ENCODE data around the gene KLHL15. TPM values are rescaled to one million over a fixed set of nuclear protein-coding genes. Genes with fewer than 3 reads are reported as not detected.
"Not testable (repeated sequence)": the region's sequence is repeated elsewhere in the genome, so short reads cannot be mapped to it uniquely, and the experiment has no call there.

KLHL15 gene
- total RNA-seq, 2 donors from 2014 or later: 17.9 to 19.9 TPM

DNA sequence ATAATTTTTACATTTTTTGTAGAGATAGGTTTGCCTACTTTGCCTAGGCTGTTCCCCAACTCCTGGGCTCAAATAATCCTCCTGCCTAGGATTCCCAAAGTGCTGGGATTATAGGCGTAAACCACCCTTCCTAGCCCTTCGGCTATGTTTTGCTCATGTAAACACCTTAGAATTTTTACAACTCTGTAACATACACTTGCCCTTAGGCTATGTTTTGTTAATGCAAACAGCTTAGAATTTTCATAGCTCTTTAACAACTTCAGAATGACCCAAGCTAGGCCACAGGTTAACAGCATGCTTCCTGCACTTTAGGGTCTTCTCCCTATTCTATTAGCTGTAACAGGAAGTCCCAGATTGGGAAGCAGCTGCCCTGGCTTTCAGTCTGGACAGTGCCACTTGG, 24.2 kb downstream of the KLHL15 start:
- Mint-ChIP-seq H3K27ac (no peak overlapping the region), H3K4me1 (ENCODE audit: low read depth) (peaks cover 14% of the 10 kb centered on the region), H3K27me3 (ENCODE audit: low read depth) (peaks cover 21% of the 10 kb centered on the region), H3K9me3 (no peaks in the 10 kb centered on the region), H3K36me3 (ENCODE audit: insufficient read depth in 2 of 2) (peaks cover 0 to 8% of the 10 kb centered on the region in 2 donors), H3K4me3 (no peak overlapping the region)
- no peak for DNase-seq
- ATAC-seq (replicated peaks in 1 of 2): no peak

DNA sequence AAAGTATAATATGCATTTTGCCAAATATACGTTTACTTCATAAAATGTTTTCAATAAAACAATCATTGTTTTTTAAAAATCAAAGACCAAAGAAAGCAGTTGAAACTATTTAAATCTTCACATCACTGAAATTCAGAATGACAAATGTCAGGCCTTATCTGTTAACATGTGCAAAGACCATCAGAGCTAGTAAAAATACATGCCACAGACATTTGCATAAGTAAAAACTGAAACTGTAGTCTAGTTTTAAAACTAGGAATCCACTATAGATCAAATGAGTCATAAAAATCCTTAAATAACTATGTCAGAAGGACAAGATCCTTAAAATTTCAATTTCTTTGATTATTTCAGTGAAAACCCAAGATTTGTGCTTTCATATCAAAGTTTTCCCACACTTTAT, 24.8 kb downstream of the KLHL15 start:
- no peak for DNase-seq
- Mint-ChIP-seq H3K4me3 (no peak overlapping the region), H3K36me3 (ENCODE audit: insufficient read depth in 2 of 2) (peaks cover 0 to 8% of the 10 kb centered on the region in 2 donors), H3K9me3 (no peaks in the 10 kb centered on the region), H3K27ac (no peak overlapping the region), H3K4me1 (ENCODE audit: low read depth) (peaks cover 14% of the 10 kb centered on the region), H3K27me3 (ENCODE audit: low read depth) (peaks cover 21% of the 10 kb centered on the region)
- no peak for ATAC-seq (replicated peaks in 1 of 2)

DNA sequence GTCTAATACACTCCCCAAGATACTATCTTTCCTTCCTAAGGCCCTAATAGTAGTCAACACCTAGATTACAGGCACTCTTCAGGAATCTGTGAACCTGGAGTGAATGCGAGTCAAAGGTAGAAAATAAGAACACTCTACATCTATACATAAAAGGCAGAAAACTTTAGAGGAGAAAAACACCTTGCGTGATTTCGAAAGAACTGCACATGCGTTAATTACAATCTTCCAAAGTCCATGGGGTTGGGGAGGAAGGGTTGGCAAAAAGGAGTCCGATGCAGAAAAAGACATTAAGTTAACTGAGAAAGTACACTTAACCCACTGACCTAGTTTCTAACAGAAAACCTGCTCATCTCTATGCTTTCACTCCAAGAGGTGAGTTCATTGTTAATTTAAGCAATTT, 27.3 kb downstream of the KLHL15 start:
- no peak for DNase-seq
- H3K4me1 Mint-ChIP-seq (ENCODE audit: low read depth): peaks cover 6% of the 10 kb centered on the region
- peaks cover 11% of the 10 kb centered on the region for H3K27me3 Mint-ChIP-seq (ENCODE audit: low read depth)
- ATAC-seq (replicated peaks in 1 of 2): no peak
- no peak overlapping the region for H3K27ac Mint-ChIP-seq
- H3K36me3 Mint-ChIP-seq (ENCODE audit: insufficient read depth in 2 of 2): peaks cover 0 to 8% of the 10 kb centered on the region in 2 donors
- H3K9me3 Mint-ChIP-seq: no peaks in the 10 kb centered on the region
- H3K4me3 Mint-ChIP-seq: no peak overlapping the region

DNA sequence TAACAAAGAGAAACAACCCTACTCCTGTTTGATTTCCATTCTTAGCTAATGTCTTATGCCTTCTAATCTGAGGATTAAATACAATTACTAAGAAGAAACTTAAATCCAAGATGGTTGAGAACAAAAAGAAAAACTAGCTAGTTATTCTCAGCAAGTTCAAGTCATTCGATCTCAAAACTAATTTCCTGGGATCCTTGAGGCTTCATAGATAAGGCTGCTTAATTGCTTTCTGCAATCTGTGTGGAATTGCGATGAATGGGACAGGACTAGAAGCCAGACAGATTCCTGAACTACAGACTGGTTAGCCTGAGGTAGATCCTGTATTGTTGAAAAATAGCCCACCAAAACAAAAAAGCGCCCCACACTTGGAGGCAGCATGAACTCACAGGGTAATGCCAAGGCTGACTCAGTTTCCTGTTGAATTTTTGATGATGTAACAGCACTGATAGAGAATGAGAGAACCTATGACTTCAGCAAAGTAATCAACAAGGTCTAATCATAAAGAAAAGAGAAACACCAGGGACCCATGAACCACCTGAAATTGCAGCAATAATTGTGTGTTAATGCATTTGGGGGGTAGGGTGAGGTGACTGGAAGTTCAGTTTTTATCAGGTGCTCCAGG, 33.9 kb downstream of the KLHL15 start:
- ATAC-seq (replicated peaks in 1 of 2): peak; percentile 74 to 92
- Mint-ChIP-seq H3K4me3 (peak overlapping the region; percentile 45 to 72), H3K9me3 (no peaks in the 10 kb centered on the region), H3K27me3 (ENCODE audit: low read depth) (peaks cover 17% of the 10 kb centered on the region), H3K27ac (peak overlapping the region; percentile 86), H3K36me3 (ENCODE audit: insufficient read depth in 2 of 2) (peaks cover 9 to 21% of the 10 kb centered on the region in 2 donors), H3K4me1 (ENCODE audit: low read depth) (peaks cover 26% of the 10 kb centered on the region)
- DNase-seq: peak in 1 of 2 donors; percentile 5

DNA sequence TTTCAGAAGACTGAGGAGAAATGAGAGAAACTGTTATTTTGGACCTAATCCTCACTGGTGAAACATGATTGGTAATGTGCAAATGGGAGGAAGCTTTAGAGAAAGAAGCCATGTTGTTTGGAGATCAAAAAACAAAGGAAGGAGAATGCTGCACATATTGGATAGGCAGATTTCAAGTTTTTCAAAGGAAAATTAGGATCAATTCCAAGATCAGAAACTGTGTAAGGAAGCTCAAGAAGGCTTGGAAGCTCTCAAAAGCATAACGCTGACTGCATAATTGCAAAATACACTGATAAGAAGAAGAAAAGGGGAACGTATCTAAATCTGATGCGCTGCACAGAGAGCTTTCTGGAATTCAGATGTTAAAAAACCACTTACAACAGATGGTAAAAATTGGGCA, 34.6 kb downstream of the KLHL15 start:
- Mint-ChIP-seq H3K9me3 (no peaks in the 10 kb centered on the region), H3K4me1 (ENCODE audit: low read depth) (peaks cover 26% of the 10 kb centered on the region), H3K27ac (peak overlapping the region; percentile 83), H3K36me3 (ENCODE audit: insufficient read depth in 2 of 2) (peaks cover 10 to 21% of the 10 kb centered on the region in 2 donors), H3K4me3 (peak overlapping the region; percentile 1 to 72), H3K27me3 (ENCODE audit: low read depth) (peaks cover 18% of the 10 kb centered on the region)
- ATAC-seq (replicated peaks in 1 of 2): no peak
- DNase-seq: no peak

DNA sequence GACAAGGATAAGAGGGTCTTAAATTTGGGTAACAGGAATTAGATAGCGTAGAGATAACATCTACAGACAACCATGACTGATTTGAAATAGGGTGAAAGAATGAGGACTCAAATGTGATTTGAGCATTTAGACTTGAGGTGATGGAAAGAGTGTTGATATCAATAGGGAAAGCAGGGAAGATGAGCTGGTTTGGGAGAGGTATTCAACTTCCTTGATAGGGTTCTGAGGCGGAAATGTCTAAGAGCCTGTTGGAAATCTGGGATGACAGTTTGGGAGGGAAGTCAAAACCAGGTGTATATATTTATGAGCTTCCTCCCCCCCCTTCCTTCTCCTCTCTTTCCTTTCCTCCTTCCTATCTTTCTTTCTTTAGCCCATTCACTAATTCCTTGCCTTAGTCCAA, 36.5 kb downstream of the KLHL15 start:
- H3K4me3 Mint-ChIP-seq: no peak overlapping the region
- H3K27ac Mint-ChIP-seq: no peak overlapping the region
- H3K4me1 Mint-ChIP-seq (ENCODE audit: low read depth): peaks cover 24% of the 10 kb centered on the region
- H3K27me3 Mint-ChIP-seq (ENCODE audit: low read depth): peaks cover 18% of the 10 kb centered on the region
- ATAC-seq (replicated peaks in 1 of 2) (no peak), DNase-seq (no peak)
- H3K9me3 Mint-ChIP-seq: no peaks in the 10 kb centered on the region
- H3K36me3 Mint-ChIP-seq (ENCODE audit: insufficient read depth in 2 of 2): peaks cover 12 to 21% of the 10 kb centered on the region in 2 donors

DNA sequence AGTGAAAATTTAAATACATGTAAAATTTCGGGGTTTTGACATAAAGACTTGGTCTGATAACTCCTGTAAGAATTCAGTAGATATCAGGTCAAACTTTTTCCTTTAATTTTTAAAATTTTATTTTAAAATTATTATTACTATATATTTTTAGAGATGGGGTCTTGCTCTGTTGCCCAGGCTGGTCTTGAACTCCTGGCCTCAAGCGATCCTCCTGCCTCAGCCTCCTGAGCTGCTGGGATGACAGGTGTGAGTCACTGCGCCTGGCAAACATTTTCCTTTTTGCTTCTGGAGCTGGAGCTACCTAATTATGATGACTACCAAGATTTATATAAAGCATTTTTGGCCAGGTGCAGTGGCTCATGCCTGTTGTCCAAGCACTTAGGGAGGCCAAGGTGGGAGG, 37.3 kb downstream of the KLHL15 start:
- peaks cover 12 to 22% of the 10 kb centered on the region in 2 donors for H3K36me3 Mint-ChIP-seq (ENCODE audit: insufficient read depth in 2 of 2)
- no peaks in the 10 kb centered on the region for H3K9me3 Mint-ChIP-seq
- ATAC-seq (replicated peaks in 1 of 2): no peak
- H3K4me1 Mint-ChIP-seq (ENCODE audit: low read depth): peaks cover 24% of the 10 kb centered on the region
- peaks cover 21% of the 10 kb centered on the region for H3K27me3 Mint-ChIP-seq (ENCODE audit: low read depth)
- no peak for DNase-seq
- no peak overlapping the region for H3K27ac Mint-ChIP-seq
- H3K4me3 Mint-ChIP-seq: no peak overlapping the region

DNA sequence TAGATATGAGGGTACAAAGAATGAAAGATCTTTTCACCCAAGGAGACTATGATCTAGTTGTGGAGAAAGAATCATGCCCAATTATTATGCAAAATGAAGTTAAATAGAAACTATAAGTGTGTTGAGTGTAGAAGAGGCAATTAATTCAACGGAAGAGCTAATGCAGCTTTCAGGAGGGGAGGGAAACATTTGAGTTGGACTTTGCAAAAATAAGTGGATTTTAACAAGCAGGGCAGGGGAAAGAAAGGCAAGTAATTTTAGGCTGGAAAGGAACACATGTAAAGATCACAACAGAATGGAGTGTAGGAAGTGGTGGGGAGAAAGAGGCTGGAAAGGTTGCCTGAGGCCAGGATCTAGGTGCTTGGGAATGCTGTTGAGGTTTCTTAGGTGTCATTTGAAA, 44.1 kb downstream of the KLHL15 start:
- DNase-seq (no peak), ATAC-seq (replicated peaks in 1 of 2) (no peak)
- Mint-ChIP-seq H3K4me1 (ENCODE audit: low read depth) (peaks cover 4% of the 10 kb centered on the region), H3K4me3 (no peak overlapping the region), H3K27me3 (ENCODE audit: low read depth) (peaks cover 21% of the 10 kb centered on the region), H3K27ac (peak overlapping the region; percentile 87), H3K9me3 (no peaks in the 10 kb centered on the region), H3K36me3 (ENCODE audit: insufficient read depth in 2 of 2) (peaks cover 4 to 6% of the 10 kb centered on the region in 2 donors)

DNA sequence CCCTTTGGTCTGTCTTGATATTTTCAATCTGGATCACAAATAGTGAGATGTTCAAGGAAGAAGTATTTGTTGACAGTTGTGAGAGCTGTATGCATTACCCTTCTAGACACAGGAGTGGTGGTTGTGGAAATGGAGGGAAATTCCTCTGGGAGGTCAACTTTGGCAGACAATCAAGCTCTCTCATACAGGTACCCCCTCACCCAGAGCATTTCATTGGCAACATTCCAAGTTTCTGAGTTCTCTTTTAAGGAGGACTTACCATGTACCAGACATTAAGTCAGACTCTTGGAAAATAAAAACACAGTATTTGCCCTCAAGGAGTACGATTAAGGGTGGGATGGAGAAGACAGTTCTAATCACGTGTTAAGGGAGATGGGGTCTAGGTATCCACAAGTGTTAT, 45.3 kb downstream of the KLHL15 start:
- no peak overlapping the region for H3K27ac Mint-ChIP-seq
- DNase-seq (no peak), ATAC-seq (replicated peaks in 1 of 2) (no peak)
- H3K9me3 Mint-ChIP-seq: no peaks in the 10 kb centered on the region
- H3K36me3 Mint-ChIP-seq (ENCODE audit: insufficient read depth in 2 of 2): peaks cover 4 to 6% of the 10 kb centered on the region in 2 donors
- no peak overlapping the region for H3K4me3 Mint-ChIP-seq
- peaks cover 21% of the 10 kb centered on the region for H3K27me3 Mint-ChIP-seq (ENCODE audit: low read depth)
- H3K4me1 Mint-ChIP-seq (ENCODE audit: low read depth): no peaks in the 10 kb centered on the region

DNA sequence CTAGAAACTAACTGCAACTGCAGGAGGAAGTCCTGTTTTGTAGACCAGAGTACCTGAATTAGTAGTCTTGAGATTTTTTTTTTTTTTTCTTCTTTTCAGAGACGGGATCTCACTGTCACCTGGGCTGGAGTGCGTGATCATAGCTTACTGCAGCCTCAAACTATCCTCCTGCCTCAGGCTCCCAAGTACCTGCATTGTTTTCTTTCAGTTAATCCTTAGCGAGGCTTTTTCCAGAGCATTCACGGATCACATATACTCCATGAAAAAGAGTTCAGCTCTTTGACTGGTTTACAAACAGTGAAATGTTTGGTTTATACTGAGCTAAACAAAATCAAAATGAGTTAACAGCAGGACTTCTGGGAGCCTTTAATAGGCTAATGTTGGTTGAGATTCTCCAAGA, 45.8 kb downstream of the KLHL15 start:
- no peak for DNase-seq
- no peak overlapping the region for H3K27ac Mint-ChIP-seq
- H3K4me3 Mint-ChIP-seq: no peak overlapping the region
- H3K4me1 Mint-ChIP-seq (ENCODE audit: low read depth): no peaks in the 10 kb centered on the region
- peaks cover 4 to 6% of the 10 kb centered on the region in 2 donors for H3K36me3 Mint-ChIP-seq (ENCODE audit: insufficient read depth in 2 of 2)
- no peaks in the 10 kb centered on the region for H3K9me3 Mint-ChIP-seq
- ATAC-seq (replicated peaks in 1 of 2): no peak
- peaks cover 21% of the 10 kb centered on the region for H3K27me3 Mint-ChIP-seq (ENCODE audit: low read depth)

DNA sequence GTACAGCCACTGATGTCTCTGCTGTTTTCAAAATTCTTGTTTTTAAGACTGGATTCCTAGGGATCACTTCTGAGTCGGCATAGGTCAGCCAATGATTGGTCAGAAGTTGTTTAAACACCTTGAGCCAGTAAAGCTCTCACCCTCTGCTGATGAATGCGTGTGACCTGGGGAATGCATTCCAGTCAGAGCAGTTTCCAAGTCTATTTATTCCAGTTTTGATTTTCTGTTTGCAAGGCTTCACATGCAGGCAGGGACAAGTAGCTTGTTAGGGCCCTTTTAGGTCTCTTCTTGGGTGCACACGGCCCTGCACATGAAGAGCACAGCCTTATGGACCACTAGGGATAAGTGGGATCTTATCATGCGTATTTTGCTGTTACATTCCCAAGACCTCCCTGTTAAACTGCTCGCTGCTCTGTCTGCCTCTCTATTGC, 47.0 kb downstream of the KLHL15 start:
- DNase-seq (no peak), ATAC-seq (replicated peaks in 1 of 2) (no peak)
- peaks cover 4% of the 10 kb centered on the region in 2 donors for H3K36me3 Mint-ChIP-seq (ENCODE audit: insufficient read depth in 2 of 2)
- no peak overlapping the region for H3K4me3 Mint-ChIP-seq
- H3K27me3 Mint-ChIP-seq (ENCODE audit: low read depth): peaks cover 21% of the 10 kb centered on the region
- H3K4me1 Mint-ChIP-seq (ENCODE audit: low read depth): no peaks in the 10 kb centered on the region
- H3K27ac Mint-ChIP-seq: no peak overlapping the region
- H3K9me3 Mint-ChIP-seq: no peaks in the 10 kb centered on the region

DNA sequence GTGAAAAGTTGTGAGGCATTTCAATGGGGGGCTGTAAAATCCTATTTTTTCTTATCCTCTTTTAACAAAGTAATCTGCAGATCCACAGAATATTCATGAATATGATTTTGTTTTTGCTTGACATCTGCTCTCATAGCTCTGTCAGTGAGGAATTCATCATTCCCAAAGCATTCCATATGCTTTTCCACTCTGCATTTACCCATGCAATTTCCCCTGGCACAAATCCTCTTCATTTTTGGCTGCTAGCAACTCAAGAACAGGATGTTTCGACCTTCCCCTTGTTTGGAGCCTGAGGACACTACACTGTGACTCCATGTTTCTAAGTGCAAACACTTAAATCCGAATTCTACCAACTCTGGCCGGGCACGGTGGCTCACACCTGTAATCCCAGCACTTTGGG, 48.5 kb downstream of the KLHL15 start:
- Mint-ChIP-seq H3K27me3 (ENCODE audit: low read depth) (peaks cover 15% of the 10 kb centered on the region), H3K9me3 (no peaks in the 10 kb centered on the region), H3K36me3 (ENCODE audit: insufficient read depth in 2 of 2) (peaks cover 2 to 4% of the 10 kb centered on the region in 2 donors), H3K4me3 (no peak overlapping the region), H3K27ac (no peak overlapping the region), H3K4me1 (ENCODE audit: low read depth) (no peaks in the 10 kb centered on the region)
- no peak for ATAC-seq (replicated peaks in 1 of 2)
- DNase-seq: no peak

DNA sequence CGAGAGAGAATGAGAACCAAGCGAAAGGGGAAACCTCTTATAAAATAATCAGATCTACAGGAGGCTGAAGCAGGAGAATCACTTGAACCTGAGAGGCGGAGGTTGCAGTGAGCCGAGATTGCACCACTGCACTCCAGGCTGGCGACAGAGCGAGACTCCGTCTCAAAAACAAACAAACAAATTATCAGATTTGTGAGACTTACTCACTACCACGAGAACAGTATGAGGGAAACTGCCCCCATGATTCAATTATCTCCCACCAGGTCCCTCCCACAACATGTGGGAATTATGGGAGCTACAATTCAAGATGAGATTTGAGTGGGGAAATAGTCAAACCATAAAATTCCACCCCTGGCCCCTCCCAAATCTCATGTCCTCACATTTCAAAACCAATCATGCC, 61.4 kb downstream of the KLHL15 start:
- H3K4me1 Mint-ChIP-seq (ENCODE audit: low read depth); H3K4me3 Mint-ChIP-seq; DNase-seq; ATAC-seq (replicated peaks in 1 of 2); H3K9me3 Mint-ChIP-seq; H3K36me3 Mint-ChIP-seq (ENCODE audit: insufficient read depth in 2 of 2); H3K27ac Mint-ChIP-seq: not testable (repeated sequence)
- H3K27me3 Mint-ChIP-seq (ENCODE audit: low read depth): peaks cover 17% of the 10 kb centered on the region

DNA sequence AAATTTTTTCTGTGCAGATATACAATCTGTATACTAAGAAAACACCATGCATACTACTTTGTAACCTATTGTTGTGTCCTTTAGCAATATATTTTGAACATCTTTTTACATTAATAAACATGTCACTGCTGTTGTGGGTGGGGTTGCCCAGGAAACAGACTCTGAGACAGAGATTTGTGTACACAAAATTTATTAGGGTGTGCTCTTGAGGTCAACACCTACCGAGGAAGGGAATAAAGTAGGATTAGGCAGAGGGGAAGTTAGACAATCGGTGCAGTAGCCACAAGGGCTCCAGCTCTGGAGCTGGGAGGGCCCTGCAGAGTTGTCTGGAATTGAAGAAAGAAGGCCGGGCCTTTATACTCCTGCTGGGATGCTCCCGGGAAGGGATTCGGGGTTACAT, 62.8 kb downstream of the KLHL15 start:
- H3K4me3 Mint-ChIP-seq: no peak overlapping the region
- DNase-seq (no peak), ATAC-seq (replicated peaks in 1 of 2) (no peak)
- H3K9me3 Mint-ChIP-seq: no peaks in the 10 kb centered on the region
- H3K27ac Mint-ChIP-seq: no peak overlapping the region
- peaks cover 15% of the 10 kb centered on the region for H3K27me3 Mint-ChIP-seq (ENCODE audit: low read depth)
- peaks cover 2 to 5% of the 10 kb centered on the region in 2 donors for H3K36me3 Mint-ChIP-seq (ENCODE audit: insufficient read depth in 2 of 2)
- H3K4me1 Mint-ChIP-seq (ENCODE audit: low read depth): peaks cover 10% of the 10 kb centered on the region
